Gastroesophageal sphincter (tissue), 3 donors: ENCODE results near the gene SNX11.

Source experiments
- POLR2A ChIP-seq, 2 donors: fragments of 450-650 bp; IDR thresholded peaks; one replicate each; pipeline ENCODE4 v1.6.1; 2017; ENCODE audit warnings: antibody characterized with exemption in 2 of 2, mild to moderate bottlenecking in 2 of 2, moderate library complexity in 1 of 2
- TF ChIP-seq, protein P1 (sequence below), 4 experiments: fragments of 200-600 bp in 2 of 4; fragments of 450-650 bp in 2 of 4; sonication (generic) in 1 of 4; IDR thresholded peaks; one replicate each; pipeline ENCODE4 v1.5.1; 2017 to 2019; ENCODE audit warnings: antibody characterized with exemption in 4 of 4, mild to moderate bottlenecking in 2 of 4, moderate library complexity in 2 of 4

DNA sequence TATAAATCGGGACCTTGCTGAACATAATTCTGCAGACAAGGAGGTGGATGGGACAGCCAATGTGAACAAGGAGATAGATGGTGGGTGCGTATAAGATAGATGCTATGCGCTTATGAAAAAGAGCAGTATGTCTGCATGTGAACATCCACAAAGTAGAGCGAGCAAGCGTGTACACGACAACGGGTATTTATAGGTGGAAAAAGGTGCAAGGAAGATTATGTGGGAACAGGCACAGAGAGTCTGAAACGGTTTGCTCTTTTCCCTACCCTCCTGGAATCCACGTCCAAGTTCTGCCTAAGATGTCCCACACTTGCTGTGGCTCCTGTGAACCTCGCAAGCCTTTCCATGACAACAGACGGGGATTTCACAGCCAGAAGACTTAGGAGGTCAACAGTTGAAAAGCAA is 43.0 kb downstream of the SNX11 start:
- TF ChIP-seq, protein P1, sequence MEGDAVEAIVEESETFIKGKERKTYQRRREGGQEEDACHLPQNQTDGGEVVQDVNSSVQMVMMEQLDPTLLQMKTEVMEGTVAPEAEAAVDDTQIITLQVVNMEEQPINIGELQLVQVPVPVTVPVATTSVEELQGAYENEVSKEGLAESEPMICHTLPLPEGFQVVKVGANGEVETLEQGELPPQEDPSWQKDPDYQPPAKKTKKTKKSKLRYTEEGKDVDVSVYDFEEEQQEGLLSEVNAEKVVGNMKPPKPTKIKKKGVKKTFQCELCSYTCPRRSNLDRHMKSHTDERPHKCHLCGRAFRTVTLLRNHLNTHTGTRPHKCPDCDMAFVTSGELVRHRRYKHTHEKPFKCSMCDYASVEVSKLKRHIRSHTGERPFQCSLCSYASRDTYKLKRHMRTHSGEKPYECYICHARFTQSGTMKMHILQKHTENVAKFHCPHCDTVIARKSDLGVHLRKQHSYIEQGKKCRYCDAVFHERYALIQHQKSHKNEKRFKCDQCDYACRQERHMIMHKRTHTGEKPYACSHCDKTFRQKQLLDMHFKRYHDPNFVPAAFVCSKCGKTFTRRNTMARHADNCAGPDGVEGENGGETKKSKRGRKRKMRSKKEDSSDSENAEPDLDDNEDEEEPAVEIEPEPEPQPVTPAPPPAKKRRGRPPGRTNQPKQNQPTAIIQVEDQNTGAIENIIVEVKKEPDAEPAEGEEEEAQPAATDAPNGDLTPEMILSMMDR (IDR thresholded peaks at IDR 0.05): no peak
- no peak for TF ChIP-seq POLR2A (IDR thresholded peaks at IDR 0.05)
